HG02885 (cell line): ENCODE results near the gene STAMBPL1.

Source experiments
- ATAC-seq: cut with Tn5 transposase; IDR thresholded peaks from one replicate; pipeline ENCODE4 v1.9.1; 2021; ENCODE audit warnings: mild to moderate bottlenecking; ENCODE audit not compliant: unreplicated experiment, poor library complexity

Gene STAMBPL1

DNA sequence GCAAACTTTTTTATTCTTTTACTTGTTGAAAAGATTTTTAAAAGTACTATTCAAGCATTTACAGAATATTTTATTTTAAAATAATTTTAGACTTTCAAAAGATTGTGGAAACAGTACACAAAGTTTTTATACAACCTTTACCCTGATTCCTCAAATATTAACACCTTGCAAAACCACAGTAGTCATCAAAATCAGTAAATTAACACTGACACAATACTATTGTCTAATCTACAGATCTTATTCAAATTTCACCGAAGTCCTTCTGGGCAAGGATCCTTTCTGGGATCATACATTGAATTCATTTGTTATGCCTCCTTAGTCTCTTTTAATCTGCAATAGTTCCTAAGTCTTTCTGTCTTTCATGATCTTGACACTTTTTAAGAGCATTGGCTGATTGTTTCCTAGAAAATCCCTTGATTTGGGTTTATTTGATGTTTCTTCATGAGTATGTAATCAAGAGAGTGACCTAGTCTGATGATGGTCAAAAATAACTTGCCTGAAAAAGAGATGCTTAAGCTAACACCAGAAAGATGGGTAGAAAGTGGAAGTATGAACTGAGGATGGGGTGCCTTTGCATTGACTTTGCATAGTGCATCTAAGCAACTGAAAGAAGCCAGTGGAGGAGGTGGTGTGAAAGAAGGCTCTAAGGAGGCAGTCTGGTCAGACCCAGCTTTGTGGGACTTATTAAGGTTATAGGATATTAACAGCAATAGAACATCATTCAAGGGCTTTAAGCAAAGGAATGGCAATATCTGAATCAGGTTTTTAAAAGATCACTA is 9.7 kb downstream of the STAMBPL1 start:
- peak; percentile 73 for ATAC-seq

DNA sequence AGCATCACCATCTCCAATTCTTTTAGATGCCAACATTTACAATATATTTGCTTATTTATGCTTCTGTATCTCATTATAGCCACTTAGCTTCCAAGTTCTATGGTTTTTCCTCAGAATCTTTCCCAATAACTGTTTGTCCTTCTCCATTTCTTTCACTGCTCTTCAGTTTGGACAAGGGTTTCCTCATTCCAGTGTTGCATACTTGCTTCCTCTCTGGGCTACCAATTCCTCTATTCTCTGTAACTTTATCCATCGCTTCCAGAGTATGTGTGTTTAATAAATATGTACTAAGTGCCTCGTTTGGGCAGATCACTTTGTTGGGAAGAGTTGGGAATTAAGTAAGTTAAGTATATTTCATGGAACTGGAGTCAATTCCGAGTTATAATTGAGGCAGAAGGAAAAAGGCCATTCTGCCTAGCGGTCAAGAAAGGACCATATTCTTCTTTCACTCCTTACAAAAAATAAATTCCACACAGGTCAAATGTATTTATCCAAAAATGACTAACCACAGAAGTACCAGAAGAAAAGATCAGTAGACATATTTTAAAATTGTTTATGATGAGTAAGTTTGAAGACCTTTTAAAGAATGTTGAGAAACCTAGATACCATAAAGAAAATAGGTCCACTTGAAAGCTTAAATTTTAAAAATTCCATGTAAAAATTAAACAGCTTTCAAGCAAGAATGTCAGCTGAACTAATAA is 10.8 kb downstream of the STAMBPL1 start:
- no peak for ATAC-seq

DNA sequence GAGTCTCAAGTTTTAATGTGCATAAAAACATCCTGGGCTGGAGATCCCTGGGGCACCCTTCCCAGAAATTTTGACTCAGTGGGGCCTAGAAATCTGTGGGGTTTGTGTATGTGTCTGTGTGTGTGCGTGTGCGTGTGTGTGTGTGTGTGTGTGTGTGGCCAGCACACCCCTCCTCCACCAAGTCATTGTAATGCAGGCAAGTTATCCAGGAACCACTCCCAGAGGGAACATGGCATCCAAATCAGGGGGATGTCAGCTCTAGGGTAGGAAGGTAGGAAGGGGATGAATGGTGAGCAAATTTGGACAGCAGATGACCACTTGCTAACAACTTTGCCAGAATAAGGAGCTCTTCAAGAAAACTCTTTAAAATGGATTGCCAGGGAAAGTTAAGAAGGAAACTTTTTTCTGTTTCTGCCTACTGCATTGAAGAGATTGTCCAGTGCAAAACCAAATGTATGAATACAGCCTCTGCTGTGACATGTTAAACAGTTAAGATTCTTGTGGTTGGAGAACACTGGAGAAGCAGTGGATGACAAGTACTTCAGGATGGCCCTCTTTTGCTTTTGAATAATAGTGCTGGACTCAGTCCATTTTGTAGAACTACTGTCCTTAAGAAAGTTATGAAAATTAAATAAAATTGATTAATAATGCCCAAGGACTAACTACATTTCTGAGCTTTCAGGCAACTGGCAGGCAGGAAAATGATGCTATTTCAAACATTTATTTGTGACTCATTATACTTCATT is 12.3 kb downstream of the STAMBPL1 start:
- ATAC-seq, result no peak

DNA sequence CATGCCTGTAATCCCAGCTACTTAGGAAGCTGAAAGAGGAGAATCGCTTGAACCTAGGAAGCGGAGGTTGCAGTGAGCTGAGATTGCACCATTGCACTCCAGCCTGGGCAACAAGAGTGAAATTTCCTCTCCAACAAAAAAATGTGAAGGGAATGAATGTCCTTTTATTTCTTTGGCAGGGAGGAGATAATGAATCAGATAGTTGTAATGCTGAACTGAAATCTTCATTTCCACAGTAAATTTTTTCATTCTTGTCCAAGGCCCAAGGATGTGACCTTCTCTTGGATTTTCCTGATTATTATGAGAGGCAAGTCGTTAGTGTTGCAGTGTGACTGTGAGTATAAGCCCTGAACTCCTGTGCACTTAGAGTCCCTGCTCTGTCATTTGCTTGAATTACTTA is 13.6 kb downstream of the STAMBPL1 start:
- no peak for ATAC-seq

DNA sequence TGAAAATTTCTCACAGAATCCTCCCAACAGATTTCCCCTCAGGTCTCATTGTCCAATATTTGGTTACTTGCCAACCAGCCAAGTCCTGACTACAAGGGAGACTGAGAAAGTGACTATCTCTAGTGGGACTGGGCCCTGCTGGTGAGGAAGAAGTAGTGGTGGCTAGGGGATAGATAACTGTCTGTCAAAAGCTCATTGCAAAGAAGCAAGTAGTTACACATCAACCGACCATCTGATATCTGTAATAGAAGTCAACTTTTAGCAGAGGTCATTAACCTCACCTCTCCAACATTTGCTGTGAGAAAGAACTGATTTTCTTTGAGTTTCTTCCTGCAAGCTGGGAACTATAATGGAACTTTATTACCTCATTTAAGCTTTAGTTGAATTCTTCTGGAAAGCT is 15.2 kb downstream of the STAMBPL1 start:
- no peak for ATAC-seq

DNA sequence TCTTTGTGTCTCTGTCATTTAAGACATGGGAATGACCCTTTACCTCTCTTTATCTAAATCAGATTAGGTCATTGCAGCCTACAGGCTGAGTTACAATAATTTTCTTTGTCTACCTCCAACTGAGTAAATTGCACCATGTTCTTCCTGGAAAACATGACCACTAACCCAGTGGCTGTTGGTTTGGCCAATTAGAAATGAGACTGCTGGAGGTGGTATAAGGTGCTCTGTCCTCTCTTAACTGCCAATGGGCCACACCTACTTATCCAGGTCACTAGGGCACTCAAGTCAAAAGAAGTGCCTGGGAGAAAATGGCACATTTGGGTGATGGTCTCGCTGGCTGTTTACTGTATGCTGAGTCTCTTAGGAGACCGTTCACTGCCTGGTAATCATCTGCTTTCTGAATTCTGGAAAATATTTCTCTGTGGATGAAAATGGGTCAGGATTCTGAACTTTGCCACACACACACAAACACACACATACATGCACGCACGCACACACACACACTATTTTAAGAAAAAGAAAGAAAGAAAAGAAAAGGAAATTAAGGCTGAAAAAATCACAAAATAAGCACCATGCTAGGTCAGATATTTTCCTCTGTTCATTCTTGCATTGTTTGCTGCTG is 16.4 kb downstream of the STAMBPL1 start:
- ATAC-seq, result no peak

DNA sequence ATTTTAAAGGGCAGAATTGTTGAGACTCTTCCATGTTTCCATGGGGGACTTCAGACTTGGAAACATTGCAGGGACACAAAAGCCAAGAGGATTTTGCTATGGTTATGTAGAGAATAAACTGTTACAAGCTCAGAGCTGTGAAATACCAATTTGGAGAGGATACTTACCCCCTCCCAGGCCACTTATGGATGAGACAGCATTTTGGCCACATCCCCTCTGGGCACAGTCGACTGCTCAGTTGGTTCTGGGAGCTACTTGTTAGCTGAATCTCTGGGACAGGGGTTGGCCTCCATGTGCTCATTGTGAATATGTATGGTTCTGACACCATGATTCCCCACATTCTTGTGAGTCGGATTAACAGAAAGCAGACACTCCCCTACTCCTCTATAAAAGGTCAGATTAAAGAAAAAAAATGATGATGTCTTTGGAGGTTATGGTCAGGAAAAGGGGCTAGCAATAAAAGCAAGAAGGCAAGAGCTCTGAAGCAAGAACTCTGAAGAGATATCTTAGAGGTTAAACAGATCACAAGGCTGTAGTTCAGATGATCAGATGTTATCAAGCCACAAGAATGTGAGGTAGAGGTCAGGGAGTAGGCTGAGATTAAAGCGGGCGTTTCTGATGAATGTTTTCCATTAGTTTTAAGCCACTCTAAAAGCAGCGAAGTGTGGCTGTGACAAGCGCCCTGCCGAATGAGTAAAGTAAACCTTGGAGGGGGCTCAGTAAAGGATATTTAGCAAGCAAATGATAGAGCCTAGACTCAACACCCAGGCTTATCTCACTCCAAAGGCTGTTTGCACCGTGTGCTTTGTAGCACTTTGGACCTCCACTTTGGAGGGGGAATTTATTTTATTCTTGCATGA is 17.2 kb downstream of the STAMBPL1 start:
- ATAC-seq, result no peak

DNA sequence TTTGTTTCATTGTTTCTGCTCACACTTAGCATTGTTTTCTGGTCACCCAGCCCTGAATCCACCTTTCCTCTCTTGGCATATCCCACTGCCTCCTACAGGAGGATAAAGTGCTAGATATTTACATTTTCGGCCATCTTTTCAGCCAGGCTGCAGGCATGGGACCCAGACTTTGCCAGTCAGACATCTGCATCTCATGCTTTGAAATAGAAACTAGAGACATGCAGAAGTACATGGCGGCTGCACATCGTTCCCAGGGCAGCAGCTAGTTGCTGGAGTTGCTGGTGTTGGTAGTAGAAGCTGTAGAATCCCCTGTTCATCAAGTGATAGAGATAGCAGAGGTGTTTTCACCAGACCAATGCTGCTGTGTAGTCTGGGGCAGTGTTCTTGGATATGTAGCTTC is 18.7 kb downstream of the STAMBPL1 start:
- ATAC-seq, result no peak

DNA sequence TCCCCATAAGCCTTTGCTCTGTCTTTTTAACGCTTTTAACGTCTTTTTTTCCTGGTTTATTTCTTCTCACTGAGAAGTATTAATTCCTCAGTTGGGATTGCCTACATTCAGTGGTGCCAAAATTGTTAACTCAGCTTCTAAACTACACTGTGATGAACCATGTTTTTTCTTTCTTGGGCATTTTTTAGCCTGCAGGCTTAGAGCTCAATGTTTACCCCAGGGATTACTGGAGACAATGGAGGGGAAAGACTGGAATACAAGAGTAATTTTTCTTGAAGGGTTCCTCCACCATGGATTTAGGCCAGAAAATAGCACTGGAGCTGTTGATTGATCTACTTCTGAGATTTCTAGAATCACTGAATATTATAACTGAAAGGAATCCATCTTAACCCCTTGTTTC is 19.8 kb downstream of the STAMBPL1 start:
- ATAC-seq, result no peak

DNA sequence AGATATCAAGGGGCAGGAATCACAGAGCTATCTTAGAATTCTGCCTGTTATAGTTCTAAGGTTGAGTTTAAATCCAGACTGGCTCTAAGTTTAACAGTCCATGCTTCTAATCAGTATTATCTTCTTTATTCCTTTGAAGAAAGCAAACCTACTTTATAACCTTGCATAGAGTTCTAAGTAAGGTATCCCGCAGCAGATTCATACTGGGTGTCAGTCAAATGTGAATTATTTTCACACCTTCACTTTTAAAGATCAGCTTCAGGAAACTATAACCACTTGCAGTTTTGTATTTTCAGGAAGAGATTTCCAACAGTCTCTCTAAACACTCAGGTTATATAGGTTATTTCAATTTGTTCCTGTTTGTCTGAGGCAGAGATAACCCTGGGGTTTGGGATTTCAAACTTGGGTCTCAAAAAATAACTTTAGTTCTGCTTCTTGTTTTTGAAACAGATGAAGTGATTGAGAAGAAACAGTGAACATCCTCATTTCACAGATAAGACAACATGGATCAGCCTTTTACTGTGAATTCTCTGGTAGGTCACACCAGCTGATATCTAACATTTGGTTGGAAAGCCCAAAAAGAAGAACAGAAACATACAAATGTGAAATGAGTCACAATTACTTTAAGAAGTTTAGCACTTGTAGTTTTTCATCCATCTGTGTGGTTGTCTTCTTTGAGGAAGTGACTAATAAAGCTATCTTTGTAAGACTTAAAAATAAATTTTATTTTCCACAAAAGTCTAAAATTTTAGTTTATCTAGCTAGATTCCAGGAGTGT is 21.4 kb downstream of the STAMBPL1 start:
- peak; percentile 84 for ATAC-seq

DNA sequence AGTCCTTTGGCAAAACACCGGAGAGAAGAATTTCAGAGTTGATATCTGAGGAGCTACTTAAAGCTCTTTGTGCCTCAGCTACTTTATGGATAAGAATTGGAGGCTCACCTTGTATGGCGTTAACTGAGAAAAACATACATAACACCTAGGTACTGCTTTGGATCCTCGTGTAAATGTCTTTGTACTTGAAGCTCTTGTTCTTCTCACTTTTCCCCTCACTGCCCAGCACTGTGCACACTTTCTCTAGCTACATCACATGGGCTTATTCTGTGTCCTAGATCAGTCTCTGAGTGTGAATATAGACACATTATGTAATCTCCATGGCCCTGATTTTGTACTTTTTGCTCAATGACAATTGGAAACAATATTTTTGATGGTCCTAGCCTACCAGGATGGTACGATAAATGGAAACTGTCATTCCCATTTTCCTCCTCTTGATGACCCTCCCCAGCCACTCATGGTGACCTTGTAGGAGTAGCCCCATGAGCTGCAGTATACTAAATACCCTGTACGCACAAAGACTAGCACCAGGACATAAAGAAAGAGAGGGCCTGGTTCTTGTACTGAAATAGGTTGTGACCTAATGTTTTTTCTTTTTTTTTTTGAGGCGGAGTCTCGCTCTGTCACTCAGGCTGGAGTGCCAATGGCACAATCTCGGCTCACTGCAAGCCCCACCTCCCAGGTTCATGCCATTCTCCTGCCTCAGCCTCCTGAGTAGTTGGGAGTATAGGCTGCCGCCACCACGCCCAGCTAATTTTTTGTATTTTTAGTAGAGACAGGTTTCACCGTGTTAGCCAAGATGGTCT is 22.1 kb downstream of the STAMBPL1 start:
- peak; percentile 47 for ATAC-seq

DNA sequence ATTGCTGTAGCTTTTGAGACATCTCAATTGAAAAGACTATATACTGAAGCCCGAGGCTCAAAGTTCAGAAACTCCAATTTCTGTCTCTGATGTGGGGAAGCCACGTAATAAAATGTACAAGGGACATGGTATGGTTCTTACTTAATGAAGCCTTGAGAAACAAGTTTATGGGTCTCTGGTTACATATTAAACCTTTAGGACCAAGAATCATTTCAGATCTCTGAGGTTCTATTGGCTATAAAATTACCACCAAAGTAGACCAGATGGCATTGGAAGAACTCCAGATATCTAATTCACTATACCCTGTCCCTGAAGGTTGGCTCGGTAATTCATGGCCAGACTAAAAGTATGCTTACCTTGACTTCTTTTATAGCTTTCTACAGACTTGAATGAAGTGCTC is 23.7 kb downstream of the STAMBPL1 start:
- no peak for ATAC-seq

DNA sequence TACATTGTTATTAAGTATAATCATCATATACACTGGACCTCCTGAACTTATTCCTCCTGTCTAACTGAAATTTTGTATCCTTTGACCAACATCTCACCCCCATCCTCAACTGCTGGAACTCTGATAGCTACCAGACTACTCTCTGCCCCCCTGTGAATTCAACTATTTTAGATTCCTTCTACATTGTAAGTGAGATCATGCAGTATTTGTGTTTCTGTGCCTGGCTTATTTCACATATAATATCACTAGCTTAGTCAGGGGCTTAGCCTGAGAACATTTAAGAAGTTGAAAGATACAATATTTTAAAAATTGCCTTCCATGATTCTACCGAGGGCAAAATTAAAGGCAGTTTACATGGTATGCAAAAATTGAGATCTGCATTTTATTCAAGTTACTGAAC is 26.9 kb downstream of the STAMBPL1 start:
- no peak for ATAC-seq

DNA sequence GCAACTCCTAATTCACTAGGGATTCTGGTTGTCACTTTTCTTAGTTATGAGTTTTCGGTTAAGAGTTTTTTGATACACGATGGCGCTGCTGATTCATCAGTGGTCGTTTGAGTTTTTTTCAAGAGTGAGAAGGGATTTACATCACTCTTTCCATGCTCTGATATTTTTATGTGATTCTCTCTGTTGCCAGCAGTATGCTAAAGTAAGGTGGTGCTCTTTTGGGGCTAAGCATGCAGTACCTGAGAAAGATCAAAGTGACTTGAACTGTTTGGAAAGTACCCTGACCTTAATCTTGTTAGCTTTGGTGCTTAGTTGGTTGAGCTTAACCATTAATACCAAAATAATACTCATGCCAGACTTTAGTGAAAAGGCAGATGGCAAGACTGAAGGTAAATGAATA is 28.1 kb downstream of the STAMBPL1 start:
- no peak for ATAC-seq

DNA sequence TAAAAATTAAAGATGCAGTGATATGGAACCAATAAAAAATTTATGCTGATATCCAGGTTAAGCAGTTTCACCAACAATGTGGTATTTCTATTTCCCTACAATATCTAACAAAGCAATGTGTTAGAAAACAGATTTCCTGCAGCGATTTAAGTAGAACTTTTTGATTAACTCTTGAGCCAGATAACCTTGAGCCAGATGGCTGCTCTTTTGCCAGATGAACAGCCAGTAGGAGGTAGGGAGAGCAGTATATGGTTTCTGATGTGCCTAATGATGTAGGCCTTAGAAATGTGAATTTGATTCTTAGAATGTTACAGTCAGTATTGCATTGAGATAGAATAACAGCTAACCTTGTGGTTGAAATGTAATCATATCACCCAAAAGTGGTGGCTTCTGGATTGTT is 31.1 kb downstream of the STAMBPL1 start:
- no peak for ATAC-seq

DNA sequence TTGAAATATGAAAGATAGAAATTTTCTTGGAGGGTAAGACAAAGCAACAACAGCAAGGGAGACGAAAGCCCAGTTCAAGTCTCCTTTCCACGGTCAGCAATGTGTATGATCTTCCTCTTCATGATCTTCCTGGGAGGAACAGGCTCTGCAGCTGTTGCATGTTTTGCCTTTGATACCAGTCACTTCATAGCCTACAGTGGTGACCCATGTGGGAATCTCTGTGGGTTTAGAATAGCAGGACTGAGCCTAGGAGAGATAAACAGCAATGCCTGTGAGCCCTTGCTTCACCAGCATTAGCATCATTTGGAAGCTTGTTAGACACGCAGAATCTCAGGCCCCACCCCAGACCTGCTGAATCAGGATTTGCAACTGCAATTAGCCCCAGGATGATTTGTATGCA is 31.8 kb downstream of the STAMBPL1 start:
- no peak for ATAC-seq

DNA sequence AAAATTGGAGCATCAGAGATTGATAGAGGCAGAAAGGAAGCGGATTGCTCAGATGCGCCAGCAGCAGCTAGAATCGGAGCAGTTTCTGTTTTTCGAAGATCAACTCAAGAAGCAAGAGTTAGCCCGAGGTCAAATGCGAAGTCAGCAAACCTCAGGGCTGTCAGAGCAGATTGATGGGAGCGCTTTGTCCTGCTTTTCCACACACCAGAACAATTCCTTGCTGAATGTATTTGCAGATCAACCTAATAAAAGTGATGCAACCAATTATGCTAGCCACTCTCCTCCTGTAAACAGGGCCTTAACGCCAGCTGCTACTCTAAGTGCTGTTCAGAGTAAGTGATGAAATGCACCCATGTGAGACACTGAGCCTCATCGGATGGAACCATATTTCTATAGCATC is 33.1 kb downstream of the STAMBPL1 start:
- ATAC-seq, result no peak

DNA sequence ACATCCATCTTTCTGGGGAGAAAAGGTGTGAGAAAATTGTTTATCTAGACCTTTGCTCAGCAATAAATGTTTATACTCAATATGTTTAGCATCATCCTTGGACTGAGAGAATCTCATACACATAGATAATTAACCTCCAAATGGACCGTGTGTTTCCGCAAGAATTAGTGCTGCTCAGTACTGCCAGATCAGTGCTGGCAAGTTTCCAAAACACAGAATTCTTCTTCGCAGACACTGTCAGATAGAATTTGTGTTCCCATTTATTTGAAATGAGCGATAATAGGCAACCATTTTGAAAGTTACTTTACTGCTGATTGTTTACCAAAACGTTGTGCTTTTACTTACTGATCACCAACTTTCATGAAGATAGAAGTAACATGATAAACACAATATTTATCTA is 33.7 kb downstream of the STAMBPL1 start:
- no peak for ATAC-seq
